Kidney (tissue), 14 donors: ENCODE results near the gene ARRDC4. TPM values are rescaled to one million over a fixed set of nuclear protein-coding genes. Genes with fewer than 3 reads are reported as not detected.

Source experiments
- DNase-seq, 5 donors: peaks; one replicate each; pipeline ENCODE4 v3.0.0-alpha.2; 2013 to 2020
- FAIRE-seq: peaks from 2 replicates; lab custom pipeline; 2012; peaks lifted over from hg19 to GRCh38; lab: Jason Lieb, UNC
- H3K27ac ChIP-seq, 2 donors: one replicate each; pipeline ENCODE4 v1.7.0; 2013; ENCODE audit warnings: low read depth in 2 of 2, low read length in 2 of 2, inconsistent platforms in 1 of 2
- H3K27me3 ChIP-seq: one replicate; pipeline ENCODE4 v1.7.1; 2013; ENCODE audit warnings: low read length, inconsistent platforms; ENCODE audit not compliant: control insufficient read depth, insufficient read depth
- H3K36me3 ChIP-seq, 3 donors: one replicate each; pipeline versions ENCODE4 v1.7.0 to v1.7.1; 2013; ENCODE audit warnings: low read length in 3 of 3, control low read depth in 1 of 3, inconsistent platforms in 1 of 3; ENCODE audit not compliant: insufficient read depth in 3 of 3, control insufficient read depth in 2 of 3
- H3K4me1 ChIP-seq, 3 donors: one replicate each; pipeline versions ENCODE4 v1.7.0 to v1.7.1; 2013; ENCODE audit warnings: low read length in 3 of 3, inconsistent platforms in 1 of 3, low read depth in 1 of 3; ENCODE audit not compliant: control insufficient read depth in 2 of 3, insufficient read depth in 2 of 3
- H3K4me3 ChIP-seq, 3 donors: one replicate each; pipeline versions ENCODE4 v1.7.0 to v1.8.1; 2013; ENCODE audit warnings: low read length in 3 of 3, control low read depth in 1 of 3, inconsistent platforms in 1 of 3
- H3K9ac ChIP-seq, 3 donors: one replicate each; pipeline versions ENCODE4 v1.7.0 to v1.7.1; 2013; ENCODE audit warnings: low read length in 3 of 3, control low read depth in 1 of 3, inconsistent platforms in 1 of 3
- H3K9me3 ChIP-seq, 3 donors: one replicate each; pipeline versions ENCODE4 v1.7.0 to v1.7.1; 2013; ENCODE audit warnings: low read length in 3 of 3, control low read depth in 1 of 3, inconsistent platforms in 1 of 3; ENCODE audit not compliant: control insufficient read depth in 2 of 3, insufficient read depth in 1 of 3
- intact Hi-C: fragments of 100-400 bp; cut with DNase I; formaldehyde crosslinking; loops from one replicate; pipeline ENCODE4 v1.11.1; 2022
- polyA plus RNA-seq: library from polyadenylated mRNA; stranded (reverse); fragments of 350-450 nt; fragmentation: Illumina TruSeq; extraction: RNeasy Lipid Tissue Mini Kit (QIAGEN cat#74804); gene quantifications from one replicate; pipeline ENCODE4 v1.2.3, GENCODE V29; 2014; ENCODE audit warnings: low read depth, low replicate concordance; ENCODE audit not compliant: insufficient read depth
- total RNA-seq: library from RNA; stranded (reverse); fragmentation: NEBNext Ultra II Directional; extraction: Animal tissue kit (Norgen Biotek cat#: 25700); gene quantifications from one replicate; pipeline ENCODE4 v1.2.1, GENCODE V29; 2021
- TF ChIP-seq, protein P1 (sequence below): IDR thresholded peaks from 3 replicates; pipeline ENCODE4 v1.5.1; 2012; ENCODE audit warnings: mild to moderate bottlenecking, moderate library complexity, borderline replicate concordance; ENCODE audit not compliant: insufficient read depth; ENCODE audit errors: extremely low read depth
- donor health status: control.
- donor health status: control.
- donor health status: control.
- donor health status: control.
- donor health status: control.
- donor health status: DM: yes; HTN: yes; CAD: no.
- donor health status: Normal renal cell carcinoma (clear cell type).

The ARRDC4 gene
- total and polyA plus RNA-seq, 2 donors from 2014 or later: 20.9 to 48.7 TPM

- DNase-seq: no peak
- Histone ChIP-seq H3K9me3 (peaks cover 0 to 3% (median 0%) of the 10 kb centered on the region in 3 donors), H3K4me3 (no peak overlapping the region), H3K27me3 (no peaks in the 10 kb centered on the region), H3K27ac (no peak overlapping the region), H3K36me3 (no peaks in the 10 kb centered on the region), H3K9ac (no peak overlapping the region), H3K4me1 (no peaks in the 10 kb centered on the region)
- FAIRE-seq: no peak
- TF ChIP-seq, protein P1, sequence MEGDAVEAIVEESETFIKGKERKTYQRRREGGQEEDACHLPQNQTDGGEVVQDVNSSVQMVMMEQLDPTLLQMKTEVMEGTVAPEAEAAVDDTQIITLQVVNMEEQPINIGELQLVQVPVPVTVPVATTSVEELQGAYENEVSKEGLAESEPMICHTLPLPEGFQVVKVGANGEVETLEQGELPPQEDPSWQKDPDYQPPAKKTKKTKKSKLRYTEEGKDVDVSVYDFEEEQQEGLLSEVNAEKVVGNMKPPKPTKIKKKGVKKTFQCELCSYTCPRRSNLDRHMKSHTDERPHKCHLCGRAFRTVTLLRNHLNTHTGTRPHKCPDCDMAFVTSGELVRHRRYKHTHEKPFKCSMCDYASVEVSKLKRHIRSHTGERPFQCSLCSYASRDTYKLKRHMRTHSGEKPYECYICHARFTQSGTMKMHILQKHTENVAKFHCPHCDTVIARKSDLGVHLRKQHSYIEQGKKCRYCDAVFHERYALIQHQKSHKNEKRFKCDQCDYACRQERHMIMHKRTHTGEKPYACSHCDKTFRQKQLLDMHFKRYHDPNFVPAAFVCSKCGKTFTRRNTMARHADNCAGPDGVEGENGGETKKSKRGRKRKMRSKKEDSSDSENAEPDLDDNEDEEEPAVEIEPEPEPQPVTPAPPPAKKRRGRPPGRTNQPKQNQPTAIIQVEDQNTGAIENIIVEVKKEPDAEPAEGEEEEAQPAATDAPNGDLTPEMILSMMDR: no peak
- intact Hi-C loops: no loop called here
Observed at GRCh38 chr15:97931314-97931713, 29.2 kb upstream of the ARRDC4 start.

- Histone ChIP-seq H3K27me3 (no peaks in the 10 kb centered on the region), H3K27ac (no peak overlapping the region), H3K36me3 (no peaks in the 10 kb centered on the region), H3K4me3 (no peak overlapping the region), H3K9ac (no peak overlapping the region), H3K9me3 (peaks cover 0 to 3% (median 0%) of the 10 kb centered on the region in 3 donors), H3K4me1 (no peaks in the 10 kb centered on the region)
- DNase-seq (no peak), FAIRE-seq (no peak)
- TF ChIP-seq, protein P1: no peak
- intact Hi-C loops: no loop called here
Observed at GRCh38 chr15:97933589-97933988, 26.9 kb upstream of the ARRDC4 start.

DNA sequence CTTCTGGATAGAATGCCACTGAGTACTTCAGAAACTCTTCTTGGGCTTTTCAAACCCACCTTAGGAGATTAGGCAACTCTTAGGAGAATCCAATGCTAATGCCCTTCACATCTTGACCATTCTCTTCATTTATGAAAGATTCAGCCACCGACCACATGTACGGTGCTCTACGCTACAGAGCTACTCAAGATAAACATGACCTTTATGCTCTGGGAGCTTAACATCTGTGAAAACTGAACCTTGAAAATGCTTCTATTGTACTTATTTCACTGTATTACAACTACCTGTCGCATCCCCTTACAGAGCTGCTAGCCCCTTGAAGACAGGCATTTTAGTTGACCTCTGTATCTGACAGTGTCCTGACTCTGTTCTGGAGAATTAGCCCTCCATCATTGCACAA lies 19.5 kb upstream of the ARRDC4 start:
- FAIRE-seq: no peak
- H3K27ac ChIP-seq: no peak overlapping the region
- intact Hi-C loops: no loop called here

More for the DNA sequence above, 19.5 kb upstream of the ARRDC4 start:
- H3K4me3 ChIP-seq: no peak overlapping the region
- no peaks in the 10 kb centered on the region for H3K27me3 ChIP-seq
- H3K4me1 ChIP-seq: no peaks in the 10 kb centered on the region
- no peaks in the 10 kb centered on the region for H3K36me3 ChIP-seq
- H3K9me3 ChIP-seq: no peaks in the 10 kb centered on the region
- TF ChIP-seq, protein P1: no peak
- H3K9ac ChIP-seq: no peak overlapping the region
- no peak for DNase-seq
